ENCODE results near the gene CDKN2C. TPM values are rescaled to one million over a fixed set of nuclear protein-coding genes. Genes with fewer than 3 reads are reported as not detected.

Gene CDKN2C
- total and polyA plus RNA-seq, 8 donors = 3.5 to 14.1 (median 10.0) TPM

- Histone ChIP-seq H3K27ac (peak overlapping the region in 2 of 5 donors; percentile 89 to 94), H3K27me3 (peaks cover 0 to 31% (median 13%) of the 10 kb centered on the region in 3 donors), H3K4me1 (peaks cover 0 to 27% (median 18%) of the 10 kb centered on the region in 4 donors), H3K4me3 (no peak overlapping the region), H3K9me3 (no peaks in the 10 kb centered on the region), H3K36me3 (no peaks in the 10 kb centered on the region)
- TF ChIP-seq CTCF (IDR thresholded peaks at IDR 0.05) = no peak
- TF ChIP-seq POLR2AphosphoS5 (IDR thresholded peaks at IDR 0.05) = no peak
- TF ChIP-seq EP300 (IDR thresholded peaks at IDR 0.05) = no peak
- no peak for TF ChIP-seq POLR2A (IDR thresholded peaks at IDR 0.05)
- no peak for DNase-seq
- intact Hi-C loops (cut with DNase I; ENCODE audit: low total_unique reads) = no loop called here
These were observed 10.5 kb downstream of the CDKN2C start for GRCh38 chr1:50980505-50980904.

GRCh38 chr1:50981741-50982140 is 11.7 kb downstream of the CDKN2C start:
- peaks cover 0 to 20% (median 15%) of the 10 kb centered on the region in 4 donors for H3K4me1 ChIP-seq
- no peaks in the 10 kb centered on the region for H3K36me3 ChIP-seq
- H3K27me3 ChIP-seq = peaks cover 0 to 25% (median 13%) of the 10 kb centered on the region in 3 donors
- TF ChIP-seq POLR2A (IDR thresholded peaks at IDR 0.05) (no peak), EP300 (IDR thresholded peaks at IDR 0.05) (no peak), CTCF (IDR thresholded peaks at IDR 0.05) (no peak), POLR2AphosphoS5 (IDR thresholded peaks at IDR 0.05) (no peak)
- H3K4me3 ChIP-seq = no peak overlapping the region
- no peak for DNase-seq
- 77 to 93% (median 85%) methylated on average over 1 of the region's 1 CpG for WGBS, 5 donors
- H3K27ac ChIP-seq = peak overlapping the region in 1 of 5 donors; percentile 1
- intact Hi-C loops (cut with DNase I; ENCODE audit: low total_unique reads) = no loop called here
- no peaks in the 10 kb centered on the region for H3K9me3 ChIP-seq

GRCh38 chr1:50982611-50983010 is 12.6 kb downstream of the CDKN2C start:
- TF ChIP-seq POLR2A (IDR thresholded peaks at IDR 0.05) (no peak), POLR2AphosphoS5 (IDR thresholded peaks at IDR 0.05) (no peak), EP300 (IDR thresholded peaks at IDR 0.05) (no peak), CTCF (IDR thresholded peaks at IDR 0.05) (no peak)
- Histone ChIP-seq H3K4me3 (no peak overlapping the region), H3K27me3 (peaks cover 0 to 23% (median 6%) of the 10 kb centered on the region in 3 donors), H3K36me3 (no peaks in the 10 kb centered on the region), H3K9me3 (no peaks in the 10 kb centered on the region), H3K4me1 (peaks cover 0 to 12% (median 6%) of the 10 kb centered on the region in 4 donors), H3K27ac (no peak overlapping the region)
- intact Hi-C loops (cut with DNase I; ENCODE audit: low total_unique reads) = no loop called here
- no peak for DNase-seq
- 86 to 93% (median 90%) methylated on average over 3 of the region's 3 CpGs for WGBS, 5 donors

- intact Hi-C loops (cut with DNase I; ENCODE audit: low total_unique reads) = no loop called here
- WGBS, 5 donors = 47 to 56% (median 49%) methylated on average over 2 of the region's 2 CpGs
- no peak for TF ChIP-seq POLR2AphosphoS5 (IDR thresholded peaks at IDR 0.05)
- TF ChIP-seq CTCF (IDR thresholded peaks at IDR 0.05) = no peak
- TF ChIP-seq POLR2A (IDR thresholded peaks at IDR 0.05) = no peak
- TF ChIP-seq EP300 (IDR thresholded peaks at IDR 0.05) = no peak
- no peak overlapping the region for H3K27ac ChIP-seq
- peaks cover 0 to 9% (median 4%) of the 10 kb centered on the region in 4 donors for H3K4me1 ChIP-seq
- no peak overlapping the region for H3K4me3 ChIP-seq
- no peaks in the 10 kb centered on the region for H3K36me3 ChIP-seq
- H3K9me3 ChIP-seq = no peaks in the 10 kb centered on the region
- H3K27me3 ChIP-seq = peaks cover 0 to 16% (median 3%) of the 10 kb centered on the region in 3 donors
- DNase-seq = no peak
These were observed 13.3 kb downstream of the CDKN2C start for GRCh38 chr1:50983219-50983802.

All from stomach (tissue), 9 donors.